Activated CD8-positive, alpha-beta T cell treated with anti-CD3 and anti-CD28 coated beads for 36 hours (primary cell): ENCODE data around the gene KCNK18. TPM values are rescaled to one million over a fixed set of nuclear protein-coding genes. Genes with fewer than 3 reads are reported as not detected.

Experiments used
- ATAC-seq: fragments of 200-7000 bp; cut with Tn5 transposase; one replicate; pipeline ENCODE4 v1.10.0; 2021; ENCODE audit warnings: mild to moderate bottlenecking, moderate library complexity
- CTCF ChIA-PET: fragments of 350-600 bp; sonication (Branson Sonifier 250); formaldehyde crosslinking; loops from one replicate; lab custom pipeline; 2021; ENCODE audit warnings: antibody characterized with exemption; lab: Charles Lee
- POLR2A ChIA-PET: fragments of 350-600 bp; sonication (Branson Sonifier 250); formaldehyde crosslinking; loops from one replicate; lab custom pipeline; 2021; ENCODE audit warnings: antibody characterized with exemption; lab: Charles Lee
- DNase-seq: peaks from one replicate; pipeline ENCODE4 v3.0.0-alpha.2; 2020
- H3K27ac Mint-ChIP-seq: one replicate; pipeline ENCODE4 v1.8.0; 2021; ENCODE audit warnings: mild to moderate bottlenecking, mixed read lengths
- H3K27me3 Mint-ChIP-seq: one replicate; pipeline ENCODE4 v1.8.0; 2021; ENCODE audit warnings: mixed read lengths
- H3K36me3 Mint-ChIP-seq: one replicate; pipeline ENCODE4 v1.8.0; 2021; ENCODE audit warnings: low read depth, mixed read lengths
- H3K4me1 Mint-ChIP-seq: one replicate; pipeline ENCODE4 v1.8.0; 2021; ENCODE audit warnings: low read depth, mixed read lengths
- H3K4me3 Mint-ChIP-seq: one replicate; pipeline ENCODE4 v1.8.0; 2021; ENCODE audit warnings: mild to moderate bottlenecking, moderate library complexity, mixed read lengths
- H3K9me3 Mint-ChIP-seq: one replicate; pipeline ENCODE4 v1.8.0; 2021; ENCODE audit warnings: mixed read lengths
- CTCF ChIP-seq: fragments of 200-600 bp; IDR thresholded peaks from one replicate; pipeline ENCODE4 v1.8.0; 2022; ENCODE audit warnings: antibody characterized with exemption, mild to moderate bottlenecking
- intact Hi-C: fragments of 100-400 bp; cut with micrococcal nuclease; formaldehyde crosslinking; loops from one replicate; pipeline ENCODE4 v1.10.0; 2022
- total RNA-seq, 2 experiments: library from RNA; stranded (reverse); gene quantifications; one replicate each; pipeline ENCODE4 v1.2.3, GENCODE V29; 2021

The KCNK18 gene
- not detected for total RNA-seq

- Mint-ChIP-seq H3K9me3 (no peaks in the 10 kb centered on the region), H3K27ac (no peak within 1 kb of the TSS), H3K36me3 (no peaks in the 10 kb centered on the region), H3K27me3 (peaks cover 8% of the 10 kb centered on the region), H3K4me1 (no peaks in the 10 kb centered on the region), H3K4me3 (no peak within 1 kb of the TSS)
- intact Hi-C loops: no loop called here
- DNase-seq (no peak), ATAC-seq (no peak)
- POLR2A ChIA-PET: no interaction called here
- no peak for TF ChIP-seq CTCF
- CTCF ChIA-PET: interaction anchor here (1.5 to 2.7 kb wide), 2 partner anchors 19 to 22 kb away, joined by 5 to 9 read pairs; no protein-coding TSS in a partner anchor
Measured at GRCh38 chr10:117197189-117197588, at the start of gene KCNK18. Gene KCNK18 (plus strand): TSS chr10:117197489. CDS start chr10:117197489, 0 bp downstream.

DNA sequence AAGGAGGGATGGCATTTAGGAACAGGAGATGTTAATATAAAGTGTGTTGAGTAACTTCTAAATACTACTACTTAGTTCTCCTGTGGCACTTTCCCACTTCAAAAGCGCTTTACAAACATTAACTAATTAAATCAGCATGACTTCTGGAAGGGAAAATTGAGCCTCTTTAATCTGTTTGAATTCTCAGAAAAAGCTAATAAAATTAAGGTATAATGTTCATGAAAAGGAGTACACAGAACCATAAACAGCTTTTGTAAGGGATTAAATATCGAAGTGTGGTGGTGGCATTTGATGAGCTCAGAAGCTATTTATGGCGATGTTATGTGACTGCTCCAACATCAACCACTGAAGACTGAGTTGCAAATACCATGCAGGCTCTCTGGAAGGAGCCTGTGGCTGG lies 49.0 kb upstream of the KCNK18 start:
- Mint-ChIP-seq H3K4me3 (no peak overlapping the region), H3K4me1 (no peaks in the 10 kb centered on the region), H3K27me3 (peaks cover 25% of the 10 kb centered on the region), H3K36me3 (no peaks in the 10 kb centered on the region), H3K27ac (no peak overlapping the region), H3K9me3 (peaks cover 5% of the 10 kb centered on the region)
- no peak for TF ChIP-seq CTCF
- POLR2A ChIA-PET: no interaction called here
- DNase-seq: no peak
- CTCF ChIA-PET: interaction anchor here (1.3 to 1.8 kb wide), 2 partner anchors 21 to 27 kb away, joined by 3 to 7 read pairs; no protein-coding TSS in a partner anchor
- no peak for ATAC-seq
- intact Hi-C loops: no loop called here

GRCh38 chr10:117152668-117153067 lies 44.6 kb upstream of the KCNK18 start:
- Mint-ChIP-seq H3K27ac (no peak overlapping the region), H3K4me3 (no peak overlapping the region), H3K9me3 (no peaks in the 10 kb centered on the region), H3K27me3 (peaks cover 41% of the 10 kb centered on the region), H3K36me3 (no peaks in the 10 kb centered on the region), H3K4me1 (no peaks in the 10 kb centered on the region)
- ChIA-PET CTCF (interaction anchor here (1.3 kb wide), 1 partner anchor 22 kb away, joined by 3 read pairs; no protein-coding TSS in a partner anchor), POLR2A (no interaction called here)
- DNase-seq (no peak), ATAC-seq (no peak)
- intact Hi-C loops: no loop called here
- TF ChIP-seq CTCF: no peak

DNA sequence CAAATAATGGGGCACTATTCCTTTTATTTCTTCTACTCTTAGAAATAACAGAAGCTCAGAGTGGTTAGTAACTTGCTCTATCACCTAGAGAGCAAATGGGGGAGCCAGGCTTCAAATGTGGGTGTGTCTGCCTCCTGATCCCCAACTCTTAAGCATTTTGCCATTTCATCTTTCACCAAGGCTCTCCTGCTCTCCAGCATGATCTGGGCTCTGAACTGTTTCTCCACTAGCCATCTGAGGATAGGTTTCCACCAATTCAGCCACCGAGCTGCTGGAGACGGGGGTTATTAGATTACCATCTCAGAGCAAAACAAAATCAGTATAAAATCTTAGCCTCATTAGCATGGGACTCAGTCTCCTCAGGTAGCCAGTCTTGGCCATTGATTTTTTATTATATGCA lies 39.0 kb upstream of the KCNK18 start:
- Mint-ChIP-seq H3K9me3 (no peaks in the 10 kb centered on the region), H3K27ac (no peak overlapping the region), H3K36me3 (no peaks in the 10 kb centered on the region), H3K4me3 (no peak overlapping the region), H3K27me3 (peaks cover 71% of the 10 kb centered on the region), H3K4me1 (peaks cover 6% of the 10 kb centered on the region)
- ChIA-PET POLR2A (no interaction called here), CTCF (interaction anchor here (0.7 to 3.9 kb wide), 6 partner anchors 9 to 370 kb away, joined by 3 to 30 read pairs (median 4); no protein-coding TSS in a partner anchor)
- intact Hi-C loops: no loop called here
- ATAC-seq (no peak), DNase-seq (no peak)
- TF ChIP-seq CTCF: no peak

- H3K4me1 Mint-ChIP-seq: peaks cover 10% of the 10 kb centered on the region
- no peak for TF ChIP-seq CTCF
- peaks cover 71% of the 10 kb centered on the region for H3K27me3 Mint-ChIP-seq
- H3K9me3 Mint-ChIP-seq: no peaks in the 10 kb centered on the region
- no peak overlapping the region for H3K27ac Mint-ChIP-seq
- intact Hi-C loops: no loop called here
- ChIA-PET CTCF (interaction anchor here (1.4 to 3.9 kb wide), 3 partner anchors 8 to 23 kb away, joined by 4 to 30 read pairs (median 9); no protein-coding TSS in a partner anchor), POLR2A (no interaction called here)
- DNase-seq (no peak), ATAC-seq (no peak)
- no peak overlapping the region for H3K4me3 Mint-ChIP-seq
- H3K36me3 Mint-ChIP-seq: no peaks in the 10 kb centered on the region
Measured at GRCh38 chr10:117159390-117159789, 37.9 kb upstream of the KCNK18 start.
